ENCODE results near the gene CELSR1. TPM values are rescaled to one million over a fixed set of nuclear protein-coding genes. Genes with fewer than 3 reads are reported as not detected.
A peak's percentile ranks its signal among the peaks of the same experiment; 100 is the strongest.

Gene CELSR1
- total RNA-seq, 1 experiment from 2014 or later = 19.6 TPM

GRCh38 chr22:46458525-46458924 is 78.9 kb downstream of the CELSR1 start:
- DNase-seq (ENCODE audit: low read depth, low spot score) = no peak
- no peaks in the 10 kb centered on the region for H3K27me3 ChIP-seq (ENCODE audit: insufficient read depth, low read length)
- CTCF ChIA-PET = no interaction called here
- H3K36me3 ChIP-seq (ENCODE audit: control insufficient read depth in 1 of 2, insufficient read depth in 2 of 2, low read length in 2 of 2) = 0 out of 4 replicates have a peak, but pooled peaks cover 0 to under 1% of the 10 kb centered on the region in 2 experiments
- TF ChIP-seq ZFX (IDR thresholded peaks at IDR 0.05) (no peak), TCF7L2 (IDR thresholded peaks at IDR 0.05; ENCODE audit: borderline replicate concordance, extremely low read depth, insufficient read depth, insufficient read length) (no peak)
- no peaks in the 10 kb centered on the region for H3K9me3 ChIP-seq (ENCODE audit: control insufficient read depth in 1 of 2, insufficient read depth in 1 of 2, low read depth in 1 of 2, low read length in 2 of 2)
- H3K9me2 ChIP-seq (ENCODE audit: insufficient read depth) = no peaks in the 10 kb centered on the region
- no TSS peak for BruUV-seq (replicated peaks)
- no peak overlapping the region for H2AFZ ChIP-seq (ENCODE audit: low read depth, low read length, poor library complexity, severe bottlenecking)
- H3K4me3 ChIP-seq (replicated peaks in 1 of 2; ENCODE audit: low read depth in 1 of 2, low read length in 2 of 2) = no peak overlapping the region
- RAD21 ChIA-PET (ENCODE audit: low non-redundant PET in 1 of 2, low total read pairs in 2 of 2, uncharacterized antibody in 2 of 2, unreplicated experiment in 2 of 2) = no interaction called here
- peaks cover 36 to 82% of the 10 kb centered on the region in 2 experiments for H3K4me1 ChIP-seq (ENCODE audit: control insufficient read depth in 1 of 2, insufficient read depth in 2 of 2, low read length in 2 of 2)
- H3K27ac ChIP-seq (ENCODE audit: low read depth, low read length) = no peak overlapping the region
- intact Hi-C loops (cut with micrococcal nuclease) = loop anchor here (10.0 kb wide), 1 partner anchor 76 kb away; the partner anchor contains the start of gene CELSR1
- no peaks in the 10 kb centered on the region for H3K79me2 ChIP-seq (ENCODE audit: insufficient read depth, low read length)
- no peak for ATAC-seq
- no peak overlapping the region for H3K9ac ChIP-seq (ENCODE audit: low read length)
- no peaks in the 10 kb centered on the region for H4K20me1 ChIP-seq (ENCODE audit: insufficient read depth)
- POLR2A ChIA-PET = no interaction called here
- H3K4me2 ChIP-seq (ENCODE audit: low read length) = no peak overlapping the region

DNA sequence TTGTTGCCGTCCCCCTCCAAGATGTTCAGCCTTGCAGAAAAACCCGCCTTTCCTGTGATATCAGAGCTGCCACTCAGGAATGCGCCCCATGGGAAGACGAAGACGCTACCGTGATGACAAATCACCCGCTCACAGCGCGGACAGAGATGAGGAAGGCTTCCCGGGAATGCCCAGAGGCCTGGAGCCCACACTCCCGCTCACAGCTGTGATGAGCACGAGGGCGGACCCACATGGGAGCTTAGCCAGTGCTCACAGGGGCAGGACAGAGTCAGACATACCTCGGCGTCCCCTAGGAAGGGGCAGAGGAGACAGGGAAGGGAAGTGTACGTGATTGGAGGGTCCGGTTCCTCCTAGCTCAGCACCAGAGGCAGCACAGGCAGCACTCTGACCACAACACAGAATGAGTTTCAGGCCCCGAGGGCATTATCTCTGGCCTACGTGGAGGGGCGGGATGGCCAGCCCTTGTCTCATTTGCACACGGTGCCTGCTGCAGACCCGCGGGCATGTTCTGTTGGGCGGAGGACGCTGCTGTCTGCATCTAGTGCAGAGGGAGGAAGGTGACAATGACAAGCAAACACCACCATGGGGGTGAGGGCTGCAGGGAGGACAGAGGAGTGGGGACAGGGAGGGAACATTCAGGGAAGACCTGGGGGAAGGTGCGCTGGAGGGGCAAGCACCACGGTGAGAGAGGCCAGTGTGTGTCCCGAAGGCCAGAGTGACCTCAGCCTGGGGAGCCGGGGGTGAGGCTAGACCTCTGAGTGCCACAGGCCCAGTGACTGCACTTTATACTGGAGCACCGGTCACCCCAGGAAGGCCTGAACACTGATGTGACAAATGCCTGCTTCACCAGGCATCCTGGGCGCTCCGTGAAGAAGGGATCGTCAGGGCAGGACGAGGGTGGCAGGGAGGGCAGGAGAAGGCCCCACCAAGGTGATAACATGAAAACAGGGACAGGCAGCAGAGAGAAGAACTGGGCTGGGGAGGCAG is 79.6 kb downstream of the CELSR1 start:
- BruUV-seq (replicated peaks) = no TSS peak
- intact Hi-C loops (cut with micrococcal nuclease) = loop anchor here (10.0 kb wide), 1 partner anchor 77 kb away; the partner anchor contains the start of gene CELSR1
- Histone ChIP-seq H3K4me1 (ENCODE audit: control insufficient read depth in 1 of 2, insufficient read depth in 2 of 2, low read length in 2 of 2) (peaks cover 29 to 82% of the 10 kb centered on the region in 2 experiments), H3K9me2 (ENCODE audit: insufficient read depth) (no peaks in the 10 kb centered on the region), H3K27ac (ENCODE audit: low read depth, low read length) (no peak overlapping the region), H4K20me1 (ENCODE audit: insufficient read depth) (no peaks in the 10 kb centered on the region), H3K4me3 (replicated peaks in 1 of 2; ENCODE audit: low read depth in 1 of 2, low read length in 2 of 2) (no peak overlapping the region), H2AFZ (ENCODE audit: low read depth, low read length, poor library complexity, severe bottlenecking) (no peak overlapping the region), H3K27me3 (ENCODE audit: insufficient read depth, low read length) (no peaks in the 10 kb centered on the region), H3K9me3 (ENCODE audit: control insufficient read depth in 1 of 2, insufficient read depth in 1 of 2, low read depth in 1 of 2, low read length in 2 of 2) (no peaks in the 10 kb centered on the region), H3K36me3 (ENCODE audit: control insufficient read depth in 1 of 2, insufficient read depth in 2 of 2, low read length in 2 of 2) (no peaks in the 10 kb centered on the region), H3K4me2 (ENCODE audit: low read length) (peak overlapping the region; percentile 8; the same call in 1 of the 2 replicates), H3K79me2 (ENCODE audit: insufficient read depth, low read length) (no peaks in the 10 kb centered on the region), H3K9ac (ENCODE audit: low read length) (no peak overlapping the region)
- TF ChIP-seq POLR2A (IDR thresholded peaks at IDR 0.05; ENCODE audit: borderline replicate concordance, extremely low read depth, insufficient read depth, insufficient read length) (no peak), JUND (IDR thresholded peaks at IDR 0.05) (peak; percentile 13; the same call in 1 of the 2 replicates), SIN3A (IDR thresholded peaks at IDR 0.05; ENCODE audit: low read depth) (no peak), FOSL1 (IDR thresholded peaks at IDR 0.05; ENCODE audit: low read depth) (0 out of 2 replicates have a peak, but pooled peaks have one; percentile 9), MAX (IDR thresholded peaks at IDR 0.05) (0 out of 2 replicates have a peak, but pooled peaks have one; percentile 55)
- RAD21 ChIA-PET (ENCODE audit: low non-redundant PET in 1 of 2, low total read pairs in 2 of 2, uncharacterized antibody in 2 of 2, unreplicated experiment in 2 of 2) = interaction anchor here in 1 of 2 experiments (1.9 kb wide), 1 partner anchor 90 kb away, joined by 5 read pairs; no protein-coding TSS in a partner anchor
- CTCF ChIA-PET = no interaction called here
- POLR2A ChIA-PET = no interaction called here
- no peak for DNase-seq (ENCODE audit: low read depth, low spot score)
- no peak for ATAC-seq
